ENCODE measurements around the gene FARP1. TPM values are rescaled to one million over a fixed set of nuclear protein-coding genes. Genes with fewer than 3 reads are reported as not detected.

The FARP1 gene
- total and polyA plus RNA-seq, 2 of the 13 experiments (the other 11 are each of a cell fraction or from before 2014, with no cell fraction given) = 70.6 to 126 TPM

- peak overlapping the region; percentile 4; the same call in 1 of the 2 replicates for H3K4me2 ChIP-seq (ENCODE audit: low read depth, low read length)
- no peak overlapping the region for H3K27ac ChIP-seq (ENCODE audit: extremely low read length, insufficient read depth, low read length)
- peaks cover 86% of the 10 kb centered on the region for H4K20me1 ChIP-seq (ENCODE audit: insufficient read depth, low read length)
- peaks cover 77% of the 10 kb centered on the region for H3K4me1 ChIP-seq (ENCODE audit: insufficient read depth, low read length)
- no peak overlapping the region for H3K4me3 ChIP-seq (replicated peaks in 1 of 3; ENCODE audit: insufficient read depth in 1 of 3, low read depth in 2 of 3, low read length in 3 of 3)
- 73% methylated on average over 7 of the region's 14 CpGs for WGBS (ENCODE audit: low lambda C conversion rate)
- FAIRE-seq (no peak), ATAC-seq (peak; percentile 58), DNase-seq (ENCODE audit: low spot score) (no peak)
- H3K9me3 ChIP-seq (ENCODE audit: low read length) = no peaks in the 10 kb centered on the region
- H3K9ac ChIP-seq (ENCODE audit: insufficient read depth, low read depth, low read length) = no peak overlapping the region
- BruUV-seq (replicated peaks) = no TSS peak
- H2AFZ ChIP-seq (ENCODE audit: low read length) = no peak overlapping the region
- peaks cover 95% of the 10 kb centered on the region for H3K79me2 ChIP-seq (ENCODE audit: insufficient read depth, low read length)
- POLR2A ChIA-PET = no interaction called here
- H3K27me3 ChIP-seq (ENCODE audit: control insufficient read depth in 1 of 2, insufficient read depth in 2 of 2, low read length in 2 of 2) = no peaks in the 10 kb centered on the region
- intact Hi-C loops (cut with micrococcal nuclease; ENCODE audit: unreplicated experiment) = no loop called here
- 0 out of 2 replicates have a peak, but pooled peaks have one; percentile 22 for TF ChIP-seq ZNF691 (CRISPR knock-in tag; IDR thresholded peaks at IDR 0.05; ENCODE audit: borderline replicate concordance, low read depth)
- 0 out of 2 replicates have a peak, but pooled peaks have one; percentile 20 for TF ChIP-seq HDAC1 (CRISPR knock-in tag; IDR thresholded peaks at IDR 0.05)
- TF ChIP-seq ZBTB10 (CRISPR knock-in tag; IDR thresholded peaks at IDR 0.05; ENCODE audit: borderline replicate concordance) = no peak
- 0 out of 2 replicates have a peak, but pooled peaks have one; percentile 22 for TF ChIP-seq ZBTB38 (CRISPR knock-in tag; IDR thresholded peaks at IDR 0.05)
- TF ChIP-seq ZMYM4 (CRISPR knock-in tag; IDR thresholded peaks at IDR 0.05) = 0 out of 2 replicates have a peak, but pooled peaks have one; percentile 25
- TF ChIP-seq NR2F2 (IDR thresholded peaks at IDR 0.05; ENCODE audit: borderline replicate concordance, low read depth) = no peak
- TF ChIP-seq RBM22 (optimal IDR thresholded peaks at IDR 0.05; ENCODE audit: low read length) = peak; percentile 62
- TF ChIP-seq ZFX (CRISPR knock-in tag; IDR thresholded peaks at IDR 0.05; ENCODE audit: low read depth) = peak; percentile 29; the same call in 1 of the 2 replicates
- H3K36me3 ChIP-seq (replicated peaks in 1 of 2; ENCODE audit: control insufficient read depth in 1 of 2, insufficient read depth in 2 of 2, low read length in 2 of 2) = peaks cover 2% of the 10 kb centered on the region in 2 experiments; a peak in 3 of 5 replicates
- in situ Hi-C loops (cut with HindIII; ENCODE audit: extremely low pct_ligation_motif_present, low pct_unique_long_range_greater_than_20kb) = no loop called here
- CTCF ChIA-PET (ENCODE audit: low intra/inter-chr PET ratio, low total read pairs) = no interaction called here
Observed at GRCh38 chr13:98188544-98189166, 45.8 kb downstream of the FARP1 start.

Measured in HepG2 (cell line).